ENCODE data around the gene FAM120B. TPM values are rescaled to one million over a fixed set of nuclear protein-coding genes. Genes with fewer than 3 reads are reported as not detected.

The FAM120B gene
- total RNA-seq, 1 experiment from 2014 or later: 15.2 TPM

- CTCF ChIA-PET: no interaction called here
- H3K27ac Mint-ChIP-seq: no peak overlapping the region
- no peaks in the 10 kb centered on the region for H3K36me3 Mint-ChIP-seq
- peaks cover 9% of the 10 kb centered on the region for H3K4me1 Mint-ChIP-seq
- no peaks in the 10 kb centered on the region for H3K9me3 Mint-ChIP-seq
- TF ChIP-seq SMAD4 (CRISPR knock-in tag; IDR thresholded peaks at IDR 0.05): no peak
- TF ChIP-seq HMGA2 (CRISPR knock-in tag; IDR thresholded peaks at IDR 0.05): no peak
- no peak for TF ChIP-seq GTF2I (CRISPR knock-in tag; conservative IDR thresholded peaks at IDR 0.05)
- no peak for TF ChIP-seq ZNF317 (CRISPR knock-in tag; IDR thresholded peaks at IDR 0.05; ENCODE audit: borderline replicate concordance, low read depth)
- no peak for TF ChIP-seq CTCF (IDR thresholded peaks at IDR 0.05)
- TF ChIP-seq GRHL2 (CRISPR knock-in tag; IDR thresholded peaks at IDR 0.05; ENCODE audit: insufficient replicate concordance, severe bottlenecking): no peak
- no peak for TF ChIP-seq NFYB (CRISPR knock-in tag; conservative IDR thresholded peaks at IDR 0.05; ENCODE audit: low read depth)
- TF ChIP-seq RELA (CRISPR knock-in tag; IDR thresholded peaks at IDR 0.05; ENCODE audit: borderline replicate concordance): no peak
- TF ChIP-seq MAX (CRISPR knock-in tag; IDR thresholded peaks at IDR 0.05): no peak
- H3K4me3 Mint-ChIP-seq: no peak overlapping the region
- POLR2A ChIA-PET: no interaction called here
- DNase-seq (ENCODE audit: low spot score) (no peak), ATAC-seq (no peak)
- no peaks in the 10 kb centered on the region for H3K27me3 Mint-ChIP-seq (ENCODE audit: low read depth)
Observed at GRCh38 chr6:170271771-170272314, 34.7 kb upstream of the FAM120B start.

GRCh38 chr6:170272341-170273065 is 34.1 kb upstream of the FAM120B start:
- POLR2A ChIA-PET: no interaction called here
- no peak overlapping the region for H3K4me3 Mint-ChIP-seq

More at GRCh38 chr6:170272341-170273065, 34.1 kb upstream of the FAM120B start:
- ATAC-seq: no peak
- H3K27ac Mint-ChIP-seq: no peak overlapping the region
- no peaks in the 10 kb centered on the region for H3K9me3 Mint-ChIP-seq
- no peaks in the 10 kb centered on the region for H3K27me3 Mint-ChIP-seq (ENCODE audit: low read depth)
- TF ChIP-seq CTCF (IDR thresholded peaks at IDR 0.05) (no peak), ZNF396 (CRISPR knock-in tag; IDR thresholded peaks at IDR 0.05; ENCODE audit: borderline replicate concordance) (no peak), FOXJ3 (CRISPR knock-in tag; IDR thresholded peaks at IDR 0.05; ENCODE audit: borderline replicate concordance) (no peak), SOX15 (CRISPR knock-in tag; IDR thresholded peaks at IDR 0.05) (no peak), NR2C2 (CRISPR knock-in tag; IDR thresholded peaks at IDR 0.05) (no peak), KAT7 (CRISPR knock-in tag; IDR thresholded peaks at IDR 0.05; ENCODE audit: borderline replicate concordance) (no peak), GABPB1 (CRISPR knock-in tag; IDR thresholded peaks at IDR 0.05) (no peak), PRDM15 (CRISPR knock-in tag; IDR thresholded peaks at IDR 0.05) (no peak), ZNF232 (CRISPR knock-in tag; IDR thresholded peaks at IDR 0.05) (no peak), ETV6 (CRISPR knock-in tag; IDR thresholded peaks at IDR 0.05) (no peak), CBFB (CRISPR knock-in tag; IDR thresholded peaks at IDR 0.05; ENCODE audit: low read depth) (no peak), NR1H2 (CRISPR knock-in tag; IDR thresholded peaks at IDR 0.05) (no peak), MAX (CRISPR knock-in tag; IDR thresholded peaks at IDR 0.05) (no peak), ATF3 (CRISPR knock-in tag; conservative IDR thresholded peaks at IDR 0.05) (no peak), JAZF1 (CRISPR knock-in tag; IDR thresholded peaks at IDR 0.05) (no peak), ATF1 (CRISPR knock-in tag; IDR thresholded peaks at IDR 0.05) (no peak)
- H3K4me1 Mint-ChIP-seq: peaks cover 9% of the 10 kb centered on the region
- H3K36me3 Mint-ChIP-seq: no peaks in the 10 kb centered on the region
- no peak for DNase-seq (ENCODE audit: low spot score)
- CTCF ChIA-PET: no interaction called here

All from WTC11 (cell line).